Ascending aorta (tissue), 2 donors: ENCODE data around the gene ST13. TPM values are rescaled to one million over a fixed set of nuclear protein-coding genes. Genes with fewer than 3 reads are reported as not detected.
"Not testable (repeated sequence)": the region's sequence is repeated elsewhere in the genome, so short reads cannot be mapped to it uniquely, and the experiment has no call there.

Source experiments
- DNase-seq, 2 donors: peaks; one replicate each; pipeline ENCODE4 v3.0.0-alpha.2; 2019; ENCODE audit warnings: low spot score in 2 of 2
- H3K27ac ChIP-seq, 2 donors: fragments of 200-600 bp; sonication (generic); one replicate each; pipeline ENCODE4 v1.5.1; 2016 to 2017; ENCODE audit warnings: mild to moderate bottlenecking in 1 of 2
- H3K27me3 ChIP-seq: fragments of 200-600 bp; sonication (generic); one replicate; pipeline ENCODE4 v1.5.1; 2017
- H3K36me3 ChIP-seq, 2 donors: fragments of 200-600 bp; sonication (generic); one replicate each; pipeline ENCODE4 v1.5.1; 2016
- H3K4me1 ChIP-seq, 2 donors: fragments of 200-600 bp; sonication (generic); one replicate each; pipeline ENCODE4 v1.5.1; 2016 to 2017; ENCODE audit warnings: mild to moderate bottlenecking in 1 of 2
- H3K4me3 ChIP-seq, 2 donors: fragments of 200-600 bp; sonication (generic); one replicate each; pipeline ENCODE4 v1.5.1; 2016 to 2017; ENCODE audit warnings: mild to moderate bottlenecking in 1 of 2
- H3K9me3 ChIP-seq, 2 donors: fragments of 200-600 bp; sonication (generic); one replicate each; pipeline ENCODE4 v1.5.1; 2016
- CTCF ChIP-seq, 3 experiments: fragments of 200-600 bp in 2 of 3; fragments of 450-650 bp in 1 of 3; sonication (generic) in 2 of 3; IDR thresholded peaks; one replicate each; pipeline ENCODE4 v1.5.1; 2016 to 2019; ENCODE audit warnings: antibody characterized with exemption in 3 of 3, mild to moderate bottlenecking in 1 of 3, moderate library complexity in 1 of 3
- intact Hi-C: fragments of 100-400 bp; cut with DNase I; formaldehyde crosslinking; loops from one replicate; pipeline ENCODE4 v1.15.1; 2023
- total RNA-seq: library from RNA; depleted of rRNA; stranded (reverse); fragments of >200 nt; gene quantifications from one replicate; pipeline ENCODE4 v1.1.0, GENCODE V29; 2016

Gene ST13
- total RNA-seq, 1 donor from 2014 or later = 46.0 TPM

- no peak for TF ChIP-seq CTCF (IDR thresholded peaks at IDR 0.05)
- no peaks in the 10 kb centered on the region for H3K36me3 ChIP-seq
- no peaks in the 10 kb centered on the region for H3K27me3 ChIP-seq
- intact Hi-C loops = loop anchor here (5.0 kb wide), 2 partner anchors 97 to 767 kb away; partner anchors contain the start of genes DESI1, RBX1 and XRCC6
- DNase-seq = no peak
- H3K9me3 ChIP-seq = no peaks in the 10 kb centered on the region
- H3K4me1 ChIP-seq = peaks cover 10 to 29% of the 10 kb centered on the region in 2 donors
- H3K4me3 ChIP-seq = peak overlapping the region; percentile 73 to 99
- peak overlapping the region; percentile 87 to 96 for H3K27ac ChIP-seq
Measured at GRCh38 chr22:40855071-40855978, 1.1 kb downstream of the ST13 start.

- DNase-seq = no peak
- no peaks in the 10 kb centered on the region for H3K9me3 ChIP-seq
- H3K4me3 ChIP-seq = peak overlapping the region; percentile 1 to 73
- no peak overlapping the region for H3K27ac ChIP-seq
- H3K27me3 ChIP-seq = no peaks in the 10 kb centered on the region
- no peak for TF ChIP-seq CTCF (IDR thresholded peaks at IDR 0.05)
- H3K36me3 ChIP-seq = peaks cover 3 to 11% of the 10 kb centered on the region in 2 donors
- peaks cover 10 to 29% of the 10 kb centered on the region in 2 donors for H3K4me1 ChIP-seq
- intact Hi-C loops = no loop called here
Measured at GRCh38 chr22:40853961-40854360, 2.5 kb downstream of the ST13 start.

- Histone ChIP-seq H3K4me1 (peaks cover 10 to 26% of the 10 kb centered on the region in 2 donors), H3K4me3 (no peak overlapping the region), H3K36me3 (peaks cover 8 to 17% of the 10 kb centered on the region in 2 donors), H3K27ac (no peak overlapping the region), H3K9me3 (no peaks in the 10 kb centered on the region), H3K27me3 (no peaks in the 10 kb centered on the region)
- intact Hi-C loops = no loop called here
- no peak for TF ChIP-seq CTCF (IDR thresholded peaks at IDR 0.05)
- DNase-seq = no peak
Measured at GRCh38 chr22:40853333-40853732, 3.1 kb downstream of the ST13 start.

- DNase-seq, H3K9me3 ChIP-seq, intact Hi-C loops, H3K4me1 ChIP-seq, H3K4me3 ChIP-seq, H3K27ac ChIP-seq, H3K27me3 ChIP-seq: not testable (repeated sequence)
- peaks cover 30 to 81% of the 10 kb centered on the region in 2 donors for H3K36me3 ChIP-seq
Measured at GRCh38 chr22:40845816-40846215, 10.6 kb downstream of the ST13 start.

GRCh38 chr22:40844951-40845350 is 11.5 kb downstream of the ST13 start:
- Histone ChIP-seq H3K4me3 (no peak overlapping the region), H3K27ac (no peak overlapping the region), H3K27me3 (no peaks in the 10 kb centered on the region), H3K4me1 (no peaks in the 10 kb centered on the region), H3K9me3 (no peaks in the 10 kb centered on the region), H3K36me3 (peaks cover 38 to 89% of the 10 kb centered on the region in 2 donors)
- intact Hi-C loops = no loop called here
- no peak for DNase-seq
- no peak for TF ChIP-seq CTCF (IDR thresholded peaks at IDR 0.05)

- no peaks in the 10 kb centered on the region for H3K4me1 ChIP-seq
- TF ChIP-seq CTCF (IDR thresholded peaks at IDR 0.05) = no peak
Measured at GRCh38 chr22:40838486-40838885, 18.0 kb downstream of the ST13 start.

More at GRCh38 chr22:40838486-40838885, 18.0 kb downstream of the ST13 start:
- no peaks in the 10 kb centered on the region for H3K9me3 ChIP-seq
- intact Hi-C loops = no loop called here
- H3K36me3 ChIP-seq = peaks cover 58 to 85% of the 10 kb centered on the region in 2 donors
- H3K4me3 ChIP-seq = no peak overlapping the region
- H3K27me3 ChIP-seq = no peaks in the 10 kb centered on the region
- H3K27ac ChIP-seq = no peak overlapping the region
- no peak for DNase-seq
